NOMO-1 treated with DMSO at 0.1 percent for 48 hours (cell line): Measurements from ENCODE around the gene SLC6A8.

ENCODE experiments used
- DNase-seq: peaks from one replicate; lab custom pipeline; 2025; ENCODE audit not compliant: unreplicated experiment; lab: John Stamatoyannopoulos, UW

Gene SLC6A8

GRCh38 chrX:153648358-153649177 lies 39.2 kb upstream of the SLC6A8 start:
- DNase-seq, result no peak

- DNase-seq, result peak; percentile 16
These were observed 38.4 kb upstream of the SLC6A8 start for GRCh38 chrX:153649178-153649914.

- DNase-seq, result no peak
These were observed 37.6 kb upstream of the SLC6A8 start for GRCh38 chrX:153649915-153650782.

- DNase-seq, result no peak
These were observed 36.8 kb upstream of the SLC6A8 start for GRCh38 chrX:153650959-153651358.

DNA sequence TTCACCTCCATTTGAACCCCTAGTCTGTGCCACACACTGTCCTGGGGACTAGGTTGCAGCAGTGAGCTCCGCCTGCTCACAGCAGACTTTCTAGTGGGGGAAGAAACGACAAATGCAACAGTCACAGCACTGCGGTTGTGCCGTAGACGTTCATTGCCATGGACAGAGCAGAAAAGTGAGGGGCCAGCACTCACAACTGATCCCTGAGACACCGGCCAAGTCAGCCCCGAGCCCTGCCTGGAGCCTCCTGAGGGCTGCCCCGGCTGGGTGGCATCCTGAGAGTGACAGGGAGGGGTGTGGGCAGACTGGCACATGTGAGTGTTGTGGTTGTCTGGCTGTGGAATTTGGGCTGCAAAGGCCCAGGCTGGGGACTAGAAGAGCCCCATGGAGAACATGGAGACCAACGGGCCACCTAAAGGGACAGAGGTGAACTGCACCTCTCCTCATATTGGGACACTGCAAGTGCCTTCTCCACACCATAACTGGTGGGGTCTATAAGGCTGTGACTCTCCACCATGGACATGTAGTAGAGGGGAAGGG lies 36.1 kb upstream of the SLC6A8 start:
- no peak for DNase-seq

DNA sequence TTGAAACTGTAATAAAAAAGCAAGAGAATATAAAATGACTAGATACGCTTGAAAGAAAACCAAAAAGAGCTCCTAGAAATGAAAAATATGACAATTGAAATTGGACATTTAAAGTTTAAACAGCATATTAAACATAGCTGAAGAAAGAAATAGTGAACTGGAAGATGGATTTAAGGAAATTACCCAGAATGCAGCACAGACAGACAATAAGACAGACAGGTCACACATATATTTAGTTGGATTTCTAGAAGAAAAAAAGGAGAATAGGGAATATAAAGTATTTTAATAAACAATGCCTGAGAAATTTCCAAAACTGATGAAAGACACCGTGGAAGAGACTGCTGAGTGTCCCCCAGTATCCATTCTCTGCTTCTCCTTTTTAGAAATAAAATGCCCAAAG lies 34.2 kb upstream of the SLC6A8 start:
- DNase-seq, result no peak

DNA sequence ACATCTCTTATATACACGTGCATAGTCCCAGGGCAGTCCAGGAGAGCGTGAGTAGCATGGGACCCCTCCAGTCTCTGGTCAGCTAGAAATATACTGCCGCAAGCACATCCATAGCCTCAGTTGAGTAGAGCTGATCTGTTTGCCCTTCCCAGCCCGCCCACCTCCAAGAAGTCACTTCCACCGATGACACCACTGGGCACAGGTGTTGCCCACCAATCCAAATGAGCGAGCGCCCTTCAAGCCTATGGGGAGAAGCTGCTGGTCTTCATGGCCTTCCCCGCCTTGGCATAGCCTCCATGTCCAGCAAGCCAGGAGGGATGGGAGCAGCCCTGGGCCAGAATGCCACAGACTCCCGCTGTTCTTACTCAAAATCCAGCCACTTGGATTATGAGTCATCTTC lies 30.6 kb upstream of the SLC6A8 start:
- DNase-seq, result no peak

GRCh38 chrX:153659268-153659667 lies 28.5 kb upstream of the SLC6A8 start:
- DNase-seq, result no peak

GRCh38 chrX:153662266-153662665 lies 25.5 kb upstream of the SLC6A8 start:
- DNase-seq, result no peak

DNA sequence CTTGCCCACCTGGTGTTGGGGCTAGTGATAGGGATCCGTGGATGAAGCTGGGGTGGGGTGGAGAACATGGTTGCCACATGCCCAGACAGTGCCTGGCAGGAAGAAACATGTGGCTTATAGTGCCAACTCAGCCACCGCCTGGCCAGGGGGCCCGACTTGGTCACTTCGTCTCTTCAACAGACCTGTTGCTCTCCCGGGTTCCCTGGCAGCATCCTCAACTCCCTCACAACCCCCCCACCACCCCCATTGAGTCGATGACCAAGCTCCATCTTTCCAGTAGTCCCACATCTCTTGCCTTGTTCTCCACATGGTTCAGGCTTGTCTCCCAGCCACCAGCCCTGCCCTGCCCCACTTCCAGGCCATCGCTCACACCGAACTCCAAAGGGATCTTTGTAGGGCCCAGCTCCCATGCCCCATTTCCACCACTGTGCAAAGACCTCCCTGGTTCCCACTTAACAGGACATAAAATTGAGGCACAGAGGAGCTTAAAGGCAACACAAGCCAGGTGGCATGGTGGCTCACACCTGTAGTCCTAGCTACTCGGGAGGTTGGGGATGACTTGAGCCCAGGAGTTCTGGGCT lies 21.9 kb upstream of the SLC6A8 start:
- no peak for DNase-seq

- no peak for DNase-seq
These were observed 20.3 kb upstream of the SLC6A8 start for GRCh38 chrX:153667281-153667955.

GRCh38 chrX:153667956-153668396 lies 19.8 kb upstream of the SLC6A8 start:
- peak; percentile 49 for DNase-seq

GRCh38 chrX:153668423-153669173 lies 19.1 kb upstream of the SLC6A8 start:
- no peak for DNase-seq

- DNase-seq, result no peak
These were observed 18.4 kb upstream of the SLC6A8 start for GRCh38 chrX:153669174-153669890.

- DNase-seq, result no peak
These were observed 17.6 kb upstream of the SLC6A8 start for GRCh38 chrX:153669901-153670731.

GRCh38 chrX:153670748-153671588 lies 16.8 kb upstream of the SLC6A8 start:
- DNase-seq, result no peak
